Fibroblast of mammary gland (primary cell): Measurements from ENCODE around the gene CRISP2.

ENCODE experiments used
- DNase-seq: peaks from one replicate; pipeline ENCODE4 v3.0.0-alpha.2; 2010; ENCODE audit warnings: low read depth
- H3K4me3 ChIP-seq: 2 replicates; pipeline ENCODE4 v1.5.1; 2011; ENCODE audit warnings: low read depth, mild to moderate bottlenecking, low read length, moderate library complexity; ENCODE audit not compliant: control insufficient read depth
- TF ChIP-seq, protein P1 (sequence below): conservative IDR thresholded peaks from 2 replicates; pipeline ENCODE4 v1.5.1; 2011; ENCODE audit warnings: low read depth, low read length, inconsistent platforms; ENCODE audit not compliant: control insufficient read depth, insufficient read depth

The CRISP2 gene

DNA sequence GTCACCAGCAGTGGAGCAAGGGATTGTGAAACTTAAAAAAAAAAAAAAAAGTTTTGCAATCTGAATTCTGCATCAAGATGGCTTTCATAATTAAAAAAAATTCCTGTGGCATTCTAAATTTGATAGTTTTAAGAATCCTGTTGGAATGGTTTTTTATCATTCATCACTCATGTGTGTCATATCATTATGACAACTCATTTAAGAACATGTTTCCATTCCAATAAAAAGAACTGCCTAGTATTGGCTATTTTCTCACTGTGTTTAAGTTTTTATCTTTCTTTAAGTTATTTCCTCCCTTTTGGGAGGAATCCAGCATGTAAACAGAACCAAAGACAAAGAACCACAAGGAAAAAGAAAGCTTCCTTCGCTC, 50.5 kb downstream of the CRISP2 start:
- H3K4me3 ChIP-seq: no peak overlapping the region
- no peak for DNase-seq
- TF ChIP-seq, protein P1, sequence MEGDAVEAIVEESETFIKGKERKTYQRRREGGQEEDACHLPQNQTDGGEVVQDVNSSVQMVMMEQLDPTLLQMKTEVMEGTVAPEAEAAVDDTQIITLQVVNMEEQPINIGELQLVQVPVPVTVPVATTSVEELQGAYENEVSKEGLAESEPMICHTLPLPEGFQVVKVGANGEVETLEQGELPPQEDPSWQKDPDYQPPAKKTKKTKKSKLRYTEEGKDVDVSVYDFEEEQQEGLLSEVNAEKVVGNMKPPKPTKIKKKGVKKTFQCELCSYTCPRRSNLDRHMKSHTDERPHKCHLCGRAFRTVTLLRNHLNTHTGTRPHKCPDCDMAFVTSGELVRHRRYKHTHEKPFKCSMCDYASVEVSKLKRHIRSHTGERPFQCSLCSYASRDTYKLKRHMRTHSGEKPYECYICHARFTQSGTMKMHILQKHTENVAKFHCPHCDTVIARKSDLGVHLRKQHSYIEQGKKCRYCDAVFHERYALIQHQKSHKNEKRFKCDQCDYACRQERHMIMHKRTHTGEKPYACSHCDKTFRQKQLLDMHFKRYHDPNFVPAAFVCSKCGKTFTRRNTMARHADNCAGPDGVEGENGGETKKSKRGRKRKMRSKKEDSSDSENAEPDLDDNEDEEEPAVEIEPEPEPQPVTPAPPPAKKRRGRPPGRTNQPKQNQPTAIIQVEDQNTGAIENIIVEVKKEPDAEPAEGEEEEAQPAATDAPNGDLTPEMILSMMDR: no peak

GRCh38 chr6:49662231-49662891, 51.0 kb downstream of the CRISP2 start:
- H3K4me3 ChIP-seq: no peak overlapping the region
- TF ChIP-seq, protein P1: no peak
- no peak for DNase-seq

- TF ChIP-seq, protein P1: no peak
- no peak for DNase-seq
- no peak overlapping the region for H3K4me3 ChIP-seq
These were observed 59.4 kb downstream of the CRISP2 start for GRCh38 chr6:49653942-49654341.

DNA sequence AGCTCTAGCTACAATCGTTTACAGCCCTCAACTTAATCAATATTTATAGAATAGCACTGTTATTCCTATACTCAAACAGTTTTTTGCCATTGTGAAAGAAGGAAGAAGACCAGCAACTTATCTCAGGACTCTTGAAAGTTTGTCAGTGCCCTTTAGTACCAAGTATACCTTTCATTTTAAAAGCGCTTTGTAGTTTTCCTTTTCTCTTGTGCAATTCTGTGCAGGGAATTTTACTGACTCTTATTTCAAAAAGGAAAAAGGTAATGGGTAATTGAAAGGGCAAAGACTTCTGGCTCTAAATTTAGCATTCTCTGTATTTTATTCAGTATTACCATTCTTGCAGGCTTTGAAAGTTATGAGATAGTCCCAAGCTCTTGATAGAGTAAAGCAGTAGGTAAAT, 59.9 kb downstream of the CRISP2 start:
- TF ChIP-seq, protein P1: no peak
- no peak overlapping the region for H3K4me3 ChIP-seq

GRCh38 chr6:49651239-49651638, 62.1 kb downstream of the CRISP2 start:
- no peak for DNase-seq
- no peak overlapping the region for H3K4me3 ChIP-seq
- TF ChIP-seq, protein P1: no peak

More for the DNA sequence above, 59.9 kb downstream of the CRISP2 start:
- DNase-seq: no peak

DNA sequence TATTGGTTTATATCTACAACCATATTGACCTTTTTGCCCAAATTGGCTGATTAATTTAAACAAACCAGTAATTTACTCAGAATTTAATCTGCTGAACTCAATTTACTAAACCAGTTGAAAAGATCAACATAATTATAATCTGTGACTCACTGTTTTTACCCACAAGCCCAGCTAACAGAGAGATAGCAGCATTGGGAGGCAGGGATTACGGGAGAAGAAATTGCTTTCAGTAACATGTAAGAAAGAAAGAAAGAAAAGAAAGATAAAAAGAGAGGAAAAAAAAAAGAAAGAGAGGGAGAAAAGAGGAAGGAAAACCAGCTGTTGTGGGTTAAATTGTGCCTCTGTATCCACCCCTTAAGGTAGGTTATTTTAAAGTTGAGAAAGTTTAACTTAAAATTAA, 63.4 kb downstream of the CRISP2 start:
- no peak for DNase-seq
- no peak overlapping the region for H3K4me3 ChIP-seq
- TF ChIP-seq, protein P1: no peak

DNA sequence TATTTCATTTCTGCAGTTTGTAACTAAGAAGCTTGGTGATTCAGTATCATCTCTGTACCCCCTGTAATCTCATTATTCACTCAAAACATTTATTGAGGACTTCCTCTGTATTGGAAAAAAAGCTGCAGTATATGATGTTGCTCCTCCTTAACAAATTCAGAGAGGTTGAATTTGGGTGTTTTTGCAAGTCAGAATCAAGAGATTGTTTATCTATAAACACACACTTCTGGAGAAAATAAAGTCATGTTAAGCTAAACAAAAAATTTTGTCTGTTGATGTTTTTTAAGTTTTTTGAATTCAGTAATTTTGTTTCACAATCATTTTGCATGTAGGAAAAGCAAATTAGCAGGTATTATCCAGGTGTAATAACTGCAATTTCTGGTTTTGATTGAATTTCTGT, 65.3 kb downstream of the CRISP2 start:
- DNase-seq: no peak
- TF ChIP-seq, protein P1: no peak
- no peak overlapping the region for H3K4me3 ChIP-seq
